Large intestine (tissue), 12 donors: ENCODE measurements around the gene AMN. TPM values are rescaled to one million over a fixed set of nuclear protein-coding genes. Genes with fewer than 3 reads are reported as not detected.
"Not testable (repeated sequence)": the region's sequence is repeated elsewhere in the genome, so short reads cannot be mapped to it uniquely, and the experiment has no call there.

Experiments used
- DNase-seq, 2 donors: peaks; one replicate each; pipeline versions ENCODE4 v3.0.0 to v3.0.0-alpha.2; 2013
- H3K27ac ChIP-seq: one replicate; pipeline ENCODE4 v1.5.1; 2013; ENCODE audit warnings: low read length
- H3K27me3 ChIP-seq: 2 replicates; pipeline ENCODE4 v1.6.1; 2013; ENCODE audit warnings: low read length; ENCODE audit not compliant: control insufficient read depth, insufficient read depth
- H3K36me3 ChIP-seq: 2 replicates; pipeline ENCODE4 v1.6.1; 2013; ENCODE audit warnings: low read length; ENCODE audit not compliant: control insufficient read depth, insufficient read depth
- H3K4me1 ChIP-seq: one replicate; pipeline ENCODE4 v1.6.1; 2013; ENCODE audit warnings: low read length; ENCODE audit not compliant: control insufficient read depth, insufficient read depth
- H3K4me3 ChIP-seq: one replicate; pipeline ENCODE4 v1.5.1; 2013; ENCODE audit warnings: low read length
- H3K9me3 ChIP-seq: one replicate; pipeline ENCODE4 v1.6.1; 2013; ENCODE audit warnings: mild to moderate bottlenecking, low read depth, low read length, moderate library complexity; ENCODE audit not compliant: control insufficient read depth
- WGBS: methylation state at CpG from one replicate; pipeline ENCODE4 v1.1.5; 2013; ENCODE audit warnings: low lambda C conversion rate; ENCODE audit not compliant: insufficient coverage; 5-methylcytosine and 5-hydroxymethylcytosine counted together
- long read RNA-seq, 11 donors: transcript quantifications; one replicate each; lab custom pipeline, GENCODE V29; 2026
- polyA plus RNA-seq: library from polyadenylated mRNA; unstranded; fragments of 120-200 nt; gene quantifications from one replicate; pipeline ENCODE4 v1.2.1, GENCODE V29; 2013

Gene AMN
- 327 TPM for polyA plus RNA-seq
- long read RNA-seq, donor 1, transcript AMN-202 (11 exons, 2,269 nt) = minor isoform, 7 of 114 reads
- long read RNA-seq, donor 1, transcript AMN-201 (12 exons, 1,907 nt) = major isoform, 97 of 114 reads
- long read RNA-seq, donor 1, partial matches to known transcripts = 9 of 114 reads
- long read RNA-seq, donor 1, other reads (novel, unspliced or antisense) = 0 of 114 reads
- long read RNA-seq, donor 2, transcript AMN-202 (11 exons, 2,269 nt) = minor isoform, 19 of 380 reads
- long read RNA-seq, donor 2, transcript AMN-201 (12 exons, 1,907 nt) = major isoform, 245 of 380 reads
- long read RNA-seq, donor 2, partial matches to known transcripts = 99 of 380 reads
- long read RNA-seq, donor 2, other reads (novel, unspliced or antisense) = 15 of 380 reads
- long read RNA-seq, donor 3 = 0 reads
- long read RNA-seq, donor 4, transcript AMN-201 (12 exons, 1,907 nt) = major isoform, 33 of 38 reads
- long read RNA-seq, donor 4, partial matches to known transcripts = 5 of 38 reads
- long read RNA-seq, donor 4, other reads (novel, unspliced or antisense) = 0 of 38 reads
- long read RNA-seq, donor 5, transcript AMN-201 (12 exons, 1,907 nt) = major isoform, 56 of 74 reads
- long read RNA-seq, donor 5, partial matches to known transcripts = 17 of 74 reads
- long read RNA-seq, donor 5, other reads (novel, unspliced or antisense) = 0 of 74 reads
- long read RNA-seq, donor 6, transcript AMN-202 (11 exons, 2,269 nt) = minor isoform, 11 of 283 reads
- long read RNA-seq, donor 6, transcript AMN-201 (12 exons, 1,907 nt) = major isoform, 194 of 283 reads
- long read RNA-seq, donor 6, partial matches to known transcripts = 69 of 283 reads
- long read RNA-seq, donor 6, other reads (novel, unspliced or antisense) = 6 of 283 reads
- long read RNA-seq, donor 7, transcript AMN-201 (12 exons, 1,907 nt) = major isoform, 45 of 54 reads
- long read RNA-seq, donor 7, partial matches to known transcripts = 7 of 54 reads
- long read RNA-seq, donor 7, other reads (novel, unspliced or antisense) = 0 of 54 reads
- long read RNA-seq, donor 8, transcript AMN-201 (12 exons, 1,907 nt) = major isoform, 242 of 361 reads
- long read RNA-seq, donor 8, transcript AMN-202 (11 exons, 2,269 nt) = minor isoform, 18 of 361 reads
- long read RNA-seq, donor 8, partial matches to known transcripts = 100 of 361 reads
- long read RNA-seq, donor 8, other reads (novel, unspliced or antisense) = 0 of 361 reads
- long read RNA-seq, donor 9, transcript AMN-201 (12 exons, 1,907 nt) = major isoform, 138 of 207 reads
- long read RNA-seq, donor 9, transcript AMN-202 (11 exons, 2,269 nt) = minor isoform, 9 of 207 reads
- long read RNA-seq, donor 9, partial matches to known transcripts = 59 of 207 reads
- long read RNA-seq, donor 9, other reads (novel, unspliced or antisense) = 0 of 207 reads
- long read RNA-seq, donor 10, transcript AMN-202 (11 exons, 2,269 nt) = minor isoform, 16 of 368 reads
- long read RNA-seq, donor 10, transcript AMN-201 (12 exons, 1,907 nt) = major isoform, 205 of 368 reads
- long read RNA-seq, donor 10, partial matches to known transcripts = 131 of 368 reads
- long read RNA-seq, donor 10, other reads (novel, unspliced or antisense) = 15 of 368 reads
- long read RNA-seq, donor 11, transcript AMN-202 (11 exons, 2,269 nt) = minor isoform, 11 of 213 reads
- long read RNA-seq, donor 11, transcript AMN-201 (12 exons, 1,907 nt) = major isoform, 145 of 213 reads
- long read RNA-seq, donor 11, partial matches to known transcripts = 52 of 213 reads
- long read RNA-seq, donor 11, other reads (novel, unspliced or antisense) = 5 of 213 reads

- H3K27me3 ChIP-seq = peaks cover 24% of the 10 kb centered on the region
- peak; percentile 93 to 98 for DNase-seq
- peaks cover 33% of the 10 kb centered on the region for H3K4me1 ChIP-seq
- WGBS = no CpG with 5 or more reads among the region's 56 CpGs
- H3K9me3 ChIP-seq = peaks cover 30% of the 10 kb centered on the region
- peaks cover 2% of the 10 kb centered on the region for H3K36me3 ChIP-seq
- H3K4me3 ChIP-seq = peak within 1 kb of the TSS; percentile 98
- H3K27ac ChIP-seq = peak within 1 kb of the TSS; percentile 94
These were observed at the start of gene AMN for GRCh38 chr14:102922490-102923200. AMN (plus strand) TSS chr14:102922663; CDS start chr14:102922689, 26 bp downstream.

GRCh38 chr14:102873131-102873530 lies 49.3 kb upstream of the AMN start:
- peaks cover 44% of the 10 kb centered on the region for H3K36me3 ChIP-seq
- peaks cover 3% of the 10 kb centered on the region for H3K9me3 ChIP-seq
- no peaks in the 10 kb centered on the region for H3K27me3 ChIP-seq
- H3K4me1 ChIP-seq = peaks cover 20% of the 10 kb centered on the region
- no CpG with 5 or more reads among the region's 7 CpGs for WGBS
- peak; percentile 28 to 68 for DNase-seq
- no peak overlapping the region for H3K4me3 ChIP-seq
- peak overlapping the region; percentile 67 for H3K27ac ChIP-seq

GRCh38 chr14:102873546-102874061 lies 48.9 kb upstream of the AMN start:
- Histone ChIP-seq H3K27ac (peak overlapping the region; percentile 67), H3K4me3 (no peak overlapping the region), H3K36me3 (peaks cover 44% of the 10 kb centered on the region), H3K9me3 (peaks cover 3% of the 10 kb centered on the region), H3K27me3 (no peaks in the 10 kb centered on the region), H3K4me1 (peaks cover 21% of the 10 kb centered on the region)
- no CpG with 5 or more reads among the region's 7 CpGs for WGBS
- peak; percentile 48 to 80 for DNase-seq

DNA sequence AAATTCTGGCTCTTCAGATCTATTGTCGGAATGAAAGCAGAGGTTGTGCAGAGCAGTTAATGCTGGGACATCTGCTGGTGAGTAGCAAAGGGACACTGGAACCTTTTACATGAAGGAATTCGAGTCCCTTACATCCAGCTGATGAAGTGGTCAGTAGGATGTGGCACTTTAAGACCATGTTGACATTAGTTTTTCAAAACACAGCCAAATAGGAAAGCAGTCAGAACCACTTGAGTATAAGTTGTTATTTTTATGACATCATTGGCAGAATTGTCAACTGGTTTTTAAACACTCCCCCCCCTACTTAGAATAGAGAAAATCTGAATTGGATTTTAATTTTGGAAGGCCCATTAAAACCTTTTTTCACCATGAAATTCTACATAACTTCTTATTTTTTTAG lies 46.8 kb upstream of the AMN start:
- peaks cover 41% of the 10 kb centered on the region for H3K36me3 ChIP-seq
- peaks cover 32% of the 10 kb centered on the region for H3K4me1 ChIP-seq
- peaks cover 3% of the 10 kb centered on the region for H3K9me3 ChIP-seq
- H3K27me3 ChIP-seq = no peaks in the 10 kb centered on the region
- H3K4me3 ChIP-seq = no peak overlapping the region
- 80% methylated on average over 1 of the region's 2 CpGs for WGBS
- H3K27ac ChIP-seq = no peak overlapping the region
- DNase-seq = no peak

DNA sequence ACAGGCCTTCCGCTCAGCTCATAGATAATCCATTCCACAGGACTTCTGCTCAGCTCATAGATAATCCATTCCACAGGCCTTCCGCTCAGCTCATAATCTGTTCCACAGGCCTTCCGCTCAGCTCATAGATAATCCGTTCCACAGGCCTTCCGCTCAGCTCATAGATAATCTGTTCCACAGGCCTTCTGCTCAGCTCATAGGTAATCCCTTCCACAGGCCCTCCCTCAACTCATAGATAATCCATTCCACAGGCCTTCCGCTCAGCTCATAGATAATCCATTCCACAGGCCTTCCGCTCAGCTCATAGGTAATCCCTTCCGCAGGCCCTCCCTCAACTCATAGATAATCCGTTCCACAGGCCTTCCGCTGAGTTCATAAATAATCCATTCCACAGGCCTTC lies 45.0 kb upstream of the AMN start:
- peaks cover 23% of the 10 kb centered on the region for H3K36me3 ChIP-seq
- H3K4me1 ChIP-seq = peaks cover 27% of the 10 kb centered on the region
- WGBS = 100% methylated on average over 4 of the region's 10 CpGs

DNA sequence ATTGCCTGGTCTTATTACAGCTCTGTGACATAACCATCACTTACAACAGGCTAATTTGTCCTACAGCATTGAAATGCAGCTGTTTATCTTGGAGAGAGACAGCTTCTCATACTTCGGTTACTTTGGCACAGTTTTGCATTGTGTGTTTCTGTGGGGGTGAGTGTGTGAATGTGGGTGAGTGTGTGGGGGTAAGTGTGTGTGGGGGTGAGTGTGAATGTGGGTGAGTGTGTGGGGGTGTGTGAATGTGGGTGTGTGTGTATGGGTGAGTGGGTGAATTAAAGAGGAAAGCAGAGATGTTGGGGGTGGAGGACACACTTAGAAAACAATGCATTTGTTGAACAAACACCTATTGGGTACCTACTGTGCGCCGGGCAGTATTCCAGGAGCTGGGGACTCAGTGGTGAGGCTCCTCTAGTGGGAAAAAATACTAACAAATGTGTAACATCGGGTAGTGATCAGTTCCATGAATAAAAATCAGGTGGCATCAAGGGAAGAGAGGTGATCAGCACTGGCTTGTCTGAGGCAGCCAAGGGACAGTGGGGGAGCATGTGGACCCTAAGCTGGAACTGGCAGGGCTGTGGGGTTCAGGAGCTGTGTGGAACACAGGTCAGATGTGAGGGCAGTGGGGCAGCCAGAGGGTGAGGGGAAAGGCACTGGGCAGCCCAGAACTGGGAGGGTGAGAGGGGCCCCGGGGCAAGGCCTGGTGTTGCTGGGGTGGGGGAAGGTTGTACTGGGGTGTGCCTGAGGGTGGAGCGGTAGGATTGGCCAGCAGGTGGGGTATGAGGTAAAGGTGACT lies 44.1 kb upstream of the AMN start:
- Histone ChIP-seq H3K27ac (peak overlapping the region; percentile 44), H3K36me3 (peaks cover 23% of the 10 kb centered on the region), H3K9me3 (no peaks in the 10 kb centered on the region), H3K4me1 (peaks cover 28% of the 10 kb centered on the region), H3K27me3 (no peaks in the 10 kb centered on the region), H3K4me3 (no peak overlapping the region)
- DNase-seq = peak; percentile 31 to 59
- WGBS = no CpG with 5 or more reads among the region's 6 CpGs

More for the DNA sequence above, 45.0 kb upstream of the AMN start:
- H3K27ac ChIP-seq, H3K4me3 ChIP-seq, DNase-seq, H3K27me3 ChIP-seq, H3K9me3 ChIP-seq: not testable (repeated sequence)

DNA sequence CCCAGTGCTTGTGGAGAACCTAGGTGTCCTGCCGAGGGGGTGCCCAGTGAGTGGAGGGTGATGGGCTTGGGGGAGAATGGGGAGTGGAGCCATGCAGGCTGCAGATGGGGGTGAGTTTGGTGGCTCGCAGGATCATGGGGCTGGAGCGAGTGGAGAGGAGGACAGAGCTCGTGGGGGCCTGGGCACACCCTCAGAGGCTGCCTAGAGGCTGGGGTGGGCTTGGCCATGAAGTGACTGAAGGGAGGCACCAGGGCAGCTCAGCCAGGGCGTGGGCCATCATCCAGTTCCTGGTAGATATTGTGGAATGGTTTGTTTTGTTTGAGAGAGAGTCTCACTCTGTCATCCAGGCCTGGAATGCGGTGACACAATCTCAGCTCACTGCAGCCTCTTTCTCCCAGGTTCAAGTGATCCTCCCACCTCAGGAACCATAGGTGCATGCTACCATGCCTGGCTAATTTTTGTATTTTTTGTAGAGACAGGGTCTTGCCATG lies 43.4 kb upstream of the AMN start:
- H3K4me1 ChIP-seq = peaks cover 28% of the 10 kb centered on the region
- H3K9me3 ChIP-seq = no peaks in the 10 kb centered on the region
- H3K36me3 ChIP-seq = peaks cover 23% of the 10 kb centered on the region
- no peak overlapping the region for H3K4me3 ChIP-seq
- peak overlapping the region; percentile 44 for H3K27ac ChIP-seq
- peak; percentile 60 to 68 for DNase-seq
- no peaks in the 10 kb centered on the region for H3K27me3 ChIP-seq
- no CpG with 5 or more reads among the region's 6 CpGs for WGBS

GRCh38 chr14:102882226-102882906 lies 40.1 kb upstream of the AMN start:
- Histone ChIP-seq H3K4me1 (peaks cover 40% of the 10 kb centered on the region), H3K4me3 (no peak overlapping the region), H3K36me3 (peaks cover 12% of the 10 kb centered on the region), H3K27ac (peak overlapping the region; percentile 79), H3K9me3 (no peaks in the 10 kb centered on the region), H3K27me3 (no peaks in the 10 kb centered on the region)
- no peak for DNase-seq
- 100% methylated on average over 1 of the region's 5 CpGs for WGBS
